NCI-H2081 (cell line): Measurements from ENCODE around the gene OTC.

Experiments
- DNase-seq, 2 experiments: peaks; one replicate each; lab custom pipeline; 2025; lab: John Stamatoyannopoulos, UW

OTC gene

GRCh38 chrX:38468563-38469157 is 116.3 kb downstream of the OTC start:
- no peak for DNase-seq
